Measurements from ENCODE around the gene DNAJB4. TPM values are rescaled to one million over a fixed set of nuclear protein-coding genes. Genes with fewer than 3 reads are reported as not detected.
A peak's percentile ranks its signal among the peaks of the same experiment; 100 is the strongest.
"Not testable (repeated sequence)": the region's sequence is repeated elsewhere in the genome, so short reads cannot be mapped to it uniquely, and the experiment has no call there.

The DNAJB4 gene
- total RNA-seq (2014; rRNA removed; shearing (Covaris generic)) = 10.2 and 14.3 TPM in 2 replicates
- polyA plus RNA-seq (2015; cell fraction: cytosol; rRNA removed) = 8.9 TPM in 2 replicates
- polyA plus RNA-seq (2015; cell fraction: nucleus; rRNA removed) = 15.3 and 17.4 TPM in 2 replicates

- peak; percentile 98 for DNase-seq (ENCODE audit: low read depth, low spot score)
- in situ Hi-C loops (cut with HindIII; ENCODE audit: low pct_unique_long_range_greater_than_20kb, low sequenced_read_pairs) = no loop called here
Measured at GRCh38 chr1:78004719-78005447, at the start of gene DNAJB4. DNAJB4 (plus strand) TSS chr1:78004939; CDS start chr1:78005111, 172 bp downstream.

GRCh38 chr1:77955709-77956108, 49.0 kb upstream of the DNAJB4 start:
- in situ Hi-C loops (cut with HindIII; ENCODE audit: low pct_unique_long_range_greater_than_20kb, low sequenced_read_pairs) = no loop called here
- DNase-seq (ENCODE audit: low read depth, low spot score) = no peak

- in situ Hi-C loops (cut with HindIII; ENCODE audit: low pct_unique_long_range_greater_than_20kb, low sequenced_read_pairs) = no loop called here
- DNase-seq (ENCODE audit: low read depth, low spot score) = no peak
Measured at GRCh38 chr1:77956464-77956863, 48.3 kb upstream of the DNAJB4 start.

- DNase-seq (ENCODE audit: low read depth, low spot score) = no peak
- in situ Hi-C loops (cut with HindIII; ENCODE audit: low pct_unique_long_range_greater_than_20kb, low sequenced_read_pairs) = no loop called here
Measured at GRCh38 chr1:77958391-77958790, 46.3 kb upstream of the DNAJB4 start.

DNA sequence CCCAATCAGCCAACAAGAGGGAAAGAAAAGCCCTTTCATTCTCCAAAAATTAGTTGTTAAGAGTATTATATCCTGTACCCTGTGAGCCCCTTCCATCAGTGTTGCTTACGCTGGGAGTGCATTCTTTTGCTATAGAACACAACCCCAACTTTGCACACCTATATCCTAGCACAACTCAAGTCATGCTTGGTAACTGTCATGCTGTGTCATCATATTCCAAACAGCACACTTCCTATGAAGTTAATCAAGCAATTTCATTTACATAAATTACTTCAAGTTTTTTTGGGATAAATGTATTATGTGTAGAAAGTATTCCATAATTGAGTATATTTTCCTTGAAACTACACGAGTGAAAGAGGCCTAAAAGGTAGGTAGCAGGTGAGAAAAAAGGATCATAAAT, 45.9 kb upstream of the DNAJB4 start:
- in situ Hi-C loops (cut with HindIII; ENCODE audit: low pct_unique_long_range_greater_than_20kb, low sequenced_read_pairs) = no loop called here
- no peak for DNase-seq (ENCODE audit: low read depth, low spot score)

GRCh38 chr1:77961392-77961791, 43.3 kb upstream of the DNAJB4 start:
- in situ Hi-C loops (cut with HindIII; ENCODE audit: low pct_unique_long_range_greater_than_20kb, low sequenced_read_pairs) = no loop called here
- DNase-seq (ENCODE audit: low read depth, low spot score) = no peak

- DNase-seq (ENCODE audit: low read depth, low spot score) = no peak
- in situ Hi-C loops (cut with HindIII; ENCODE audit: low pct_unique_long_range_greater_than_20kb, low sequenced_read_pairs) = no loop called here
Measured at GRCh38 chr1:77966291-77966690, 38.4 kb upstream of the DNAJB4 start.

DNA sequence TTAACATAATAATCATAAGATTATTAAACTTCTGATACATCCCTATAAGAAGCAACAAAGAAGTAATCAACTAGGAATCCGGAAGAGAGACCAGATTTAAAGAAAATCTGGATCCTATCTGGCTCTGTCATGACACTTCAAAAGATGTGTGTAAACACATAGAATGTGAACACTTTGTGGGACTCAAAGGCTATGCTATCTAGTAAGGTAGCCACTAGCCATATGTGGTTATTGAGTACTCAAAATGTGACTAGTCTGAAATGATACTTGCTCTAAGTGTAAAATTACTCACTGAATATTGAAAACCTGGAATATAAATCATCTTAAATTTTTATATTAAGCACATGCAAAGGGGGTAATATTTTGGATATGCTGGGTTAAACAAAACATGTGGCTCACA, 34.5 kb upstream of the DNAJB4 start:
- in situ Hi-C loops (cut with HindIII; ENCODE audit: low pct_unique_long_range_greater_than_20kb, low sequenced_read_pairs) = no loop called here
- no peak for DNase-seq (ENCODE audit: low read depth, low spot score)

- no peak for DNase-seq (ENCODE audit: low read depth, low spot score)
- in situ Hi-C loops (cut with HindIII; ENCODE audit: low pct_unique_long_range_greater_than_20kb, low sequenced_read_pairs) = no loop called here
Measured at GRCh38 chr1:77972080-77972479, 32.7 kb upstream of the DNAJB4 start.

- no peak for DNase-seq (ENCODE audit: low read depth, low spot score)
Measured at GRCh38 chr1:77975386-77975785, 29.4 kb upstream of the DNAJB4 start.

GRCh38 chr1:77975907-77976306, 28.8 kb upstream of the DNAJB4 start:
- in situ Hi-C loops (cut with HindIII; ENCODE audit: low pct_unique_long_range_greater_than_20kb, low sequenced_read_pairs) = no loop called here

More at GRCh38 chr1:77975386-77975785, 29.4 kb upstream of the DNAJB4 start:
- in situ Hi-C loops (cut with HindIII; ENCODE audit: low pct_unique_long_range_greater_than_20kb, low sequenced_read_pairs) = no loop called here

GRCh38 chr1:77976433-77977076, 28.2 kb upstream of the DNAJB4 start:
- no peak for DNase-seq (ENCODE audit: low read depth, low spot score)
- in situ Hi-C loops (cut with HindIII; ENCODE audit: low pct_unique_long_range_greater_than_20kb, low sequenced_read_pairs) = no loop called here

More at GRCh38 chr1:77975907-77976306, 28.8 kb upstream of the DNAJB4 start:
- DNase-seq (ENCODE audit: low read depth, low spot score) = no peak

GRCh38 chr1:77977989-77978292, 26.8 kb upstream of the DNAJB4 start:
- DNase-seq (ENCODE audit: low read depth, low spot score) = no peak
- in situ Hi-C loops (cut with HindIII; ENCODE audit: low pct_unique_long_range_greater_than_20kb, low sequenced_read_pairs) = no loop called here

- DNase-seq (ENCODE audit: low read depth, low spot score) = peak; percentile 96
- in situ Hi-C loops (cut with HindIII; ENCODE audit: low pct_unique_long_range_greater_than_20kb, low sequenced_read_pairs) = no loop called here
Measured at GRCh38 chr1:77978293-77978968, 26.3 kb upstream of the DNAJB4 start.

GRCh38 chr1:77978969-77979876, 25.5 kb upstream of the DNAJB4 start, which contains the start of gene FUBP1:
FUBP1 (minus strand) TSS chr1:77979072; CDS start chr1:77979004, 68 bp downstream.
- in situ Hi-C loops (cut with HindIII; ENCODE audit: low pct_unique_long_range_greater_than_20kb, low sequenced_read_pairs) = no loop called here

GRCh38 chr1:77983352-77983996, 21.3 kb upstream of the DNAJB4 start:
- DNase-seq (ENCODE audit: low read depth, low spot score); in situ Hi-C loops (cut with HindIII; ENCODE audit: low pct_unique_long_range_greater_than_20kb, low sequenced_read_pairs): not testable (repeated sequence)

More at GRCh38 chr1:77978969-77979876, 25.5 kb upstream of the DNAJB4 start, which contains the start of gene FUBP1:
- DNase-seq (ENCODE audit: low read depth, low spot score) = peak; percentile 98

DNA sequence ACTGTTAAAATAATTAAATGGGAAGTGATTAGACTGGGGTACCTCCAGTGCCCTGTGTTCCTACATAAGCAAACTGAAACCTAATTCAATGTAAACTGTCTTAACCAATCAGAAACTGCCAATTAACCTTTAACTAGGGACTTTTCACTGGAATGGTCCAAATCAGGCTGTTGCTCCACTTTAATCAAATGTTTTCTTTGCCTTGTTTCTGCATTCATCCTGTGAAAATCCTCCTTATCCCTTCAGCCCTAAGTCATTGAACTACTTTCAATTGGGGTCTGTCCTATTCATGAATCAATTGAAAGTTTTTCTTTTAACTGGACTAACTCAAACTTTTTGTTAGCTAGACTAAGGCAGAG, 20.8 kb upstream of the DNAJB4 start:
- no peak for DNase-seq (ENCODE audit: low read depth, low spot score)
- in situ Hi-C loops (cut with HindIII; ENCODE audit: low pct_unique_long_range_greater_than_20kb, low sequenced_read_pairs) = no loop called here
